Coronary artery (tissue), 2 donors: Measurements from ENCODE around the gene PF4V1.

Source experiments
- DNase-seq: peaks from one replicate; pipeline ENCODE4 v3.0.0-alpha.2; 2017; ENCODE audit warnings: low spot score
- H3K27ac ChIP-seq, 2 donors: fragments of 200-600 bp; sonication (generic); one replicate each; pipeline ENCODE4 v1.5.1; 2016 to 2019
- H3K4me3 ChIP-seq: fragments of 200-600 bp; sonication (generic); 2 replicates; pipeline ENCODE4 v1.5.1; 2016; ENCODE audit warnings: mild to moderate bottlenecking, moderate library complexity
- TF ChIP-seq, protein P1 (sequence below): fragments of 200-600 bp; sonication (generic); IDR thresholded peaks from one replicate; pipeline ENCODE4 v1.5.1; 2019; ENCODE audit warnings: antibody characterized with exemption

The PF4V1 gene

GRCh38 chr4:73862322-73862721 lies 9.2 kb downstream of the PF4V1 start:
- Histone ChIP-seq H3K4me3 (no peak overlapping the region), H3K27ac (no peak overlapping the region)
- TF ChIP-seq, protein P1, sequence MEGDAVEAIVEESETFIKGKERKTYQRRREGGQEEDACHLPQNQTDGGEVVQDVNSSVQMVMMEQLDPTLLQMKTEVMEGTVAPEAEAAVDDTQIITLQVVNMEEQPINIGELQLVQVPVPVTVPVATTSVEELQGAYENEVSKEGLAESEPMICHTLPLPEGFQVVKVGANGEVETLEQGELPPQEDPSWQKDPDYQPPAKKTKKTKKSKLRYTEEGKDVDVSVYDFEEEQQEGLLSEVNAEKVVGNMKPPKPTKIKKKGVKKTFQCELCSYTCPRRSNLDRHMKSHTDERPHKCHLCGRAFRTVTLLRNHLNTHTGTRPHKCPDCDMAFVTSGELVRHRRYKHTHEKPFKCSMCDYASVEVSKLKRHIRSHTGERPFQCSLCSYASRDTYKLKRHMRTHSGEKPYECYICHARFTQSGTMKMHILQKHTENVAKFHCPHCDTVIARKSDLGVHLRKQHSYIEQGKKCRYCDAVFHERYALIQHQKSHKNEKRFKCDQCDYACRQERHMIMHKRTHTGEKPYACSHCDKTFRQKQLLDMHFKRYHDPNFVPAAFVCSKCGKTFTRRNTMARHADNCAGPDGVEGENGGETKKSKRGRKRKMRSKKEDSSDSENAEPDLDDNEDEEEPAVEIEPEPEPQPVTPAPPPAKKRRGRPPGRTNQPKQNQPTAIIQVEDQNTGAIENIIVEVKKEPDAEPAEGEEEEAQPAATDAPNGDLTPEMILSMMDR: no peak
- no peak for DNase-seq

DNA sequence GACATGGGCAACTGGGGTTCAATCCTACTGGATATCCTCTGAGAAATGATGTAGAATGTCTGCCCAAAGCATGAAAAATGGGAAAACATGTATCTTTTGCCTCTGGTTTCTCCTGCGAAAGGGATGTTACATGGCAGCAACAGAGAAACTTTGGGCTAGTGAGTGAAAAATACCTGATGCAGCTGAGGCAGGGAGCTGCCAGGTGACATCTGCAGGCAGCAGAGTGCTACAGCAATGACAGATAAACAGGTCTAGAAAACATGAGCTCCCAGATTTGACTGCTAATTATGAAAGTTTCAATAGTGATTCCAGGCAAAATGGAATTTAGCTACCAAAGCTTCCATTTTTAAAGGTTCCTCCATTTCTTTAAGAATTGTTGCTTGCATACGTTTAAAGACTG lies 11.3 kb downstream of the PF4V1 start:
- no peak for DNase-seq
- no peak overlapping the region for H3K27ac ChIP-seq

GRCh38 chr4:73864961-73865360 lies 11.9 kb downstream of the PF4V1 start:
- TF ChIP-seq, protein P1: no peak
- Histone ChIP-seq H3K4me3 (no peak overlapping the region), H3K27ac (no peak overlapping the region)
- no peak for DNase-seq

More for the DNA sequence above, 11.3 kb downstream of the PF4V1 start:
- no peak overlapping the region for H3K4me3 ChIP-seq
- TF ChIP-seq, protein P1: no peak

DNA sequence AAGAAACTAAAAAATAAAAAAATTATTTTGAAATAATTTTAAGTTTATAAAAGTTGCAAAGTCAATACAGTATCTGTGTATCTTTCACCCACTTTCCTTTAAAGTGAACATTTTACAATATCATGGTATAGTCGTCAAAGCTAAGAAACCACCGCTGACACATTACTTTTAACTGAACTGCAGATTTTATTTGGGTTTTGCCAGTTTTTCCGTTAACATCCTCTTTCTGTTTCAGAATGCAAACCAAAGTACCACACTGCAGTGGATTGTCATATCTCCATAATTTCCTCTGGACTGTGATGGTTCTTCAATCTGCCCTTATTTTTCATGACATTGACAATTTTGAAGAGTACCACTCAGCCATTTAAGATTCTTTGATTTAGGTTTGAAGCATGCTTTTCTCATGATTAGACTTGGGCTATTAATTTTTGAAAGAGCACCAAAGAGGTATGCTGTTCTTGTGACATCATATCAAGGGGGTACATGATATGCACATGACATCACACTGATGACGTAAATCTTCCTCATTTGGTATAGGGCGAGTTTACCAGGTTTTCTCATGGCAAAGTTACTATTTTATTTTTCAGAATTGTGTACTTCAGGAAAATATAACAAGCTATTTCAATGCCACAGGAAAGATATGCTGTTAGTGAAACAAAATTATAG lies 12.5 kb downstream of the PF4V1 start:
- DNase-seq: no peak
- no peak overlapping the region for H3K4me3 ChIP-seq
- TF ChIP-seq, protein P1: no peak
- no peak overlapping the region for H3K27ac ChIP-seq

DNA sequence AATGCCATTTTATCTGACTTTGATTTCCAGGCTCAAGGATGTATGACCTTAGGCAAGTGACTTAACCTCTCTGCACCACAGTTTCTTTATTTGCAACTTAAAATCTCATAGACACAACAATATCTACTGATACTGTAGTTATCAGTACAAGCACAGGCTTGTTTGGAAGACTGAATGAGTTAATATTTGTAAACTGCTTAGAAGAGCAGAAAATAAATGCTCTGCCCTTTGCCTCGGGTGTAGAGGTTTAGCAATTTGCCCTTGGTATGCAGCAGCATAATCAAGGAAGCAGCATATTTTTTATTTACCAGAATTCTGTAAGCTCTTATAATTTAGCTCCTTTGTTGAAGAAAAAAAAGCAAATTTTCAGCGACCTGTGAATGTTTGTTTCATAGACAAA lies 13.2 kb downstream of the PF4V1 start:
- Histone ChIP-seq H3K27ac (no peak overlapping the region), H3K4me3 (no peak overlapping the region)
- DNase-seq: no peak
- TF ChIP-seq, protein P1: no peak

DNA sequence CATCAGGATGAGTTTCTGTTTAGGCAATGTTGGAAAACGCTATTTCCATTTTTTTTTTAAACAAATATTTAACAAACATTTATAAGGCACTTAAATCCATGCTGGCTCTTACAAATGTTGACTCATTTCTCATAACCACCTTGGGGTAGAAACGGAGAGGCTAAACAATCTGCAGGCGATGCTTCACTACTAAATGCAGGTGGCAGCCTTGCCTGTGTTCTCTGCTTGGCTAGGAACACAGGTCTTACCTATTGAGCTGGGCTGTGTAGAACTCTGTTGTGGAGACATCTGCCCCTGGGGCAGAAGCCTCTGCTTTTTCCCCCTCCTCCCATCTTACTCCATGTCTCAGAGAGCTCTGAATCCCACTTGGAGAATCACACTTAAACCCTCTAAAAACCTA lies 14.7 kb downstream of the PF4V1 start:
- H3K27ac ChIP-seq: no peak overlapping the region
- DNase-seq: no peak
- H3K4me3 ChIP-seq: no peak overlapping the region
- TF ChIP-seq, protein P1: no peak
